Fibroblast of lung (primary cell): ENCODE measurements around the gene NME7.

Experiments
- CTCF ChIP-seq, 2 donors: IDR thresholded peaks in 1 of 2; conservative IDR thresholded peaks in 1 of 2; 1 replicate in 1 of 2; 2 replicates in 1 of 2; pipeline ENCODE4 v1.5.1; 2011 to 2012; ENCODE audit warnings: low read length in 2 of 2, control low read depth in 1 of 2, inconsistent platforms in 1 of 2, low read depth in 1 of 2, mild to moderate bottlenecking in 1 of 2
- EZH2 ChIP-seq: IDR thresholded peaks from 2 replicates; pipeline ENCODE4 v1.5.1; 2012; ENCODE audit warnings: low read length, control low read depth, mild to moderate bottlenecking; ENCODE audit errors: missing control alignments

DNA sequence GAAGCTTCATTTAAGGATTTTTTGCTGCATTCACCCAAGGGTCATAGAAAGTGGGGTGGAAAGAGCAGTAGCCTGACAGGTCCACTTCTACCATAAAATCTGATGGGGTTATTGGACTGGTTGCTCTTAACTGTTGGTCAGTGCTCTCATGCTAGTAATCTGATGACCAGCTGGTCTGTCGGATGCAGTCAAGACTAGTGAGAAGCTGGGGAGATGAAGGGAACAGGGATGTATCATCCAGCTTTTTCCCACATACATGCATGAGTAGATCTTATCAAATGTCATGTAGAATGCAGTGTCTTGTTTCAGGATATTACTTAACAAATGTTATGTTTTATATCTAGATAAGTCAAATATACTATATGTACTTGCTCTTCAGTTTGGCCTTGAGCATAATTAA lies 250.0 kb downstream of the NME7 start:
- TF ChIP-seq CTCF (conservative IDR thresholded peaks at IDR 0.05 in 1 of 2, IDR thresholded peaks at IDR 0.05 in 1 of 2; ENCODE audit: low read depth in 1 of 2, low read length in 2 of 2) (no peak), EZH2 (no peak)
